Umbilical cord (tissue), 2 donors: ENCODE measurements around the gene HPS6. TPM values are rescaled to one million over a fixed set of nuclear protein-coding genes. Genes with fewer than 3 reads are reported as not detected.
A peak's percentile ranks its signal among the peaks of the same experiment; 100 is the strongest.

Source experiments
- DNase-seq: peaks from one replicate; pipeline ENCODE4 v3.0.0-alpha.2; 2015; ENCODE audit warnings: low spot score
- total RNA-seq: library from RNA; depleted of rRNA; stranded (reverse); fragments of >200 nt; gene quantifications from one replicate; pipeline ENCODE4 v1.2.3, GENCODE V29; 2014; ENCODE audit warnings: low replicate concordance; ENCODE audit not compliant: insufficient read depth

HPS6 gene
- total RNA-seq, 1 donor from 2014 or later = 14.9 TPM

- no peak for DNase-seq
Measured at GRCh38 chr10:102068216-102068615, 3.1 kb downstream of the HPS6 start.

GRCh38 chr10:102069071-102069470, 3.9 kb downstream of the HPS6 start:
- no peak for DNase-seq

GRCh38 chr10:102072673-102073527, 7.8 kb downstream of the HPS6 start:
- DNase-seq = peak; percentile 78

GRCh38 chr10:102083541-102083940, 18.4 kb downstream of the HPS6 start:
- no peak for DNase-seq

GRCh38 chr10:102085336-102085735, 20.2 kb downstream of the HPS6 start:
- DNase-seq = no peak

GRCh38 chr10:102086196-102086595, 21.0 kb downstream of the HPS6 start:
- no peak for DNase-seq

- DNase-seq = no peak
Measured at GRCh38 chr10:102090772-102091171, 25.6 kb downstream of the HPS6 start.

- DNase-seq = no peak
Measured at GRCh38 chr10:102096449-102096848, 31.3 kb downstream of the HPS6 start.

GRCh38 chr10:102101152-102101551, 36.0 kb downstream of the HPS6 start:
- DNase-seq = no peak

- no peak for DNase-seq
Measured at GRCh38 chr10:102102421-102102820, 37.3 kb downstream of the HPS6 start.

GRCh38 chr10:102106998-102107397, 41.8 kb downstream of the HPS6 start:
- DNase-seq = no peak

GRCh38 chr10:102109166-102110116, 44.3 kb downstream of the HPS6 start:
- DNase-seq = no peak

- no peak for DNase-seq
Measured at GRCh38 chr10:102111276-102111675, 46.1 kb downstream of the HPS6 start.

GRCh38 chr10:102112210-102112817, 47.2 kb downstream of the HPS6 start:
- no peak for DNase-seq

GRCh38 chr10:102113261-102113955, 48.3 kb downstream of the HPS6 start:
- no peak for DNase-seq

GRCh38 chr10:102113956-102114857, 49.1 kb downstream of the HPS6 start:
- DNase-seq = no peak

- peak; percentile 97 for DNase-seq
Measured at GRCh38 chr10:102114861-102115618, 49.9 kb downstream of the HPS6 start.

- DNase-seq = no peak
Measured at GRCh38 chr10:102115775-102116174, 50.6 kb downstream of the HPS6 start.

GRCh38 chr10:102116656-102117055, 51.5 kb downstream of the HPS6 start:
- no peak for DNase-seq
